Psoas muscle (tissue), 8 donors: ENCODE results near the gene GID4. TPM values are rescaled to one million over a fixed set of nuclear protein-coding genes. Genes with fewer than 3 reads are reported as not detected.
A peak's percentile ranks its signal among the peaks of the same experiment; 100 is the strongest.

Experiments
- ATAC-seq, 4 donors: fragments of 200-7000 bp; cut with Tn5 transposase; one replicate each; pipeline ENCODE4 v1.9.1; 2020; ENCODE audit warnings: moderate library complexity in 3 of 4, mild to moderate bottlenecking in 2 of 4
- DNase-seq, 2 donors: peaks; one replicate each; pipeline ENCODE4 v3.0.0-alpha.2; 2020
- H3K27ac ChIP-seq: fragments of 200-600 bp; one replicate; pipeline ENCODE4 v1.8.0; 2022
- H3K27me3 ChIP-seq, 3 donors: fragments of 200-600 bp in 1 of 3; one replicate each; pipeline versions ENCODE4 v1.6.1 to v1.8.0; 2013 to 2022; ENCODE audit warnings: low read length in 2 of 3, mild to moderate bottlenecking in 2 of 3, moderate library complexity in 1 of 3; ENCODE audit not compliant: insufficient read depth in 3 of 3
- H3K36me3 ChIP-seq, 2 donors: fragments of 200-600 bp in 1 of 2; one replicate each; pipeline versions ENCODE4 v1.6.1 to v1.8.0; 2013 to 2022; ENCODE audit warnings: low read depth in 1 of 2, mild to moderate bottlenecking in 1 of 2, moderate library complexity in 1 of 2; ENCODE audit not compliant: insufficient read depth in 1 of 2
- H3K4me1 ChIP-seq: fragments of 200-600 bp; one replicate; pipeline ENCODE4 v1.8.0; 2022
- H3K4me3 ChIP-seq: fragments of 200-600 bp; one replicate; pipeline ENCODE4 v1.8.0; 2022; ENCODE audit warnings: mild to moderate bottlenecking
- H3K9me3 ChIP-seq: fragments of 200-600 bp; one replicate; pipeline ENCODE4 v1.8.0; 2022
- CTCF ChIP-seq: fragments of 200-600 bp; IDR thresholded peaks from one replicate; pipeline ENCODE4 v1.8.0; 2022; ENCODE audit warnings: antibody characterized with exemption
- WGBS, 3 donors: extraction: QIAGEN DNeasy Blood & Tissue Kit; methylation state at CpG; one replicate each; pipeline versions ENCODE4 v1.1.6 to v1.1.7; 2013; 5-methylcytosine and 5-hydroxymethylcytosine counted together
- intact Hi-C, 2 donors: fragments of 100-400 bp; cut with DNase I; formaldehyde crosslinking; loops; one replicate each; pipeline versions ENCODE4 v1.11.0 to v1.14.2; 2022
- polyA plus RNA-seq, 3 donors: library from polyadenylated mRNA; stranded (reverse); fragments of 200-250 nt; gene quantifications; one replicate each; pipeline ENCODE4 v1.2.3, GENCODE V29; 2013
- total RNA-seq, 4 donors: library from RNA; stranded (reverse); fragmentation: NEBNext Ultra II Directional in 2 of 4; extraction: Animal tissue kit (Norgen Biotek cat#: 25700) in 2 of 4; gene quantifications; one replicate each; pipeline versions ENCODE4 v1.2.1 to v1.2.4, GENCODE V29; 2021 to 2023
- donor health status: healthy with polysubstance abuse.
- donor health status: DM: no; HTN: no; CAD: no; lungs with moderate emphysema.
- donor health status: Bipolar disorder and iron deficiency.
- donor health status: healthy.
- donor health status: DM: yes; HTN: yes; CAD: no.
- donor health status: DM: no; HTN: no; CAD: no.
- donor health status: DM: no; HTN: no; CAD: no.
- donor health status: DM: yes; HTN: yes; CAD: no.

GID4 gene
- total and polyA plus RNA-seq, 7 donors: 10.8 to 55.2 (median 38.0) TPM

DNA sequence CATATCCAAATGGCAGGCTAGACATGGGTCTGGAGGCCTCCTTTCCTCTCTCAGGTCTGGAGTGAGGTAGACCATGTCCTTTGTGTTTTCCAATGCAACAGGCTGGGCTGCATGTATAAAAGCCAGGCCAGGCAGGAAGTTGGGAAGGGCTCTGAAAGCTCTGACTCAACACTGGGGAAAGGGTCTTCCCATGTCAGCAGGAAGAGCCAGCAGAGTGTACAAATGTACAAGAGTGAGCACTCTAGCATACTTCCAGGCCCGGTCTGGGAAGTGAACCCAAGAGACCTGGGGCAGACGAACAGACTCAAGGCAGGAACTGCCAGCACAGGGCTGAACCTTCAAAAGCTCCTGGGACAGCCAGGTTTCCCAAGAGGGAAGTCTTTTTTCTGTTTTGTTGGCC is 7.3 kb upstream of the GID4 start:
- Histone ChIP-seq H3K27me3 (no peaks in the 10 kb centered on the region), H3K36me3 (no peaks in the 10 kb centered on the region), H3K4me1 (peaks cover 43% of the 10 kb centered on the region), H3K27ac (peak overlapping the region; percentile 43), H3K9me3 (no peaks in the 10 kb centered on the region), H3K4me3 (no peak overlapping the region)
- DNase-seq (no peak), ATAC-seq (peak in 1 of 4 donors; percentile 10)
- TF ChIP-seq CTCF: no peak
- WGBS, 3 donors: 39 to 63% (median 41%) methylated on average over 2 of the region's 2 CpGs
- intact Hi-C loops: loop anchor here (2.0 to 10.0 kb wide), 10 partner anchors 40 to 347 kb away; partner anchors contain the start of genes DRC3 (in 1 of the 2), RAI1 (in 1 of the 2) and TOM1L2 (in 1 of the 2)

DNA sequence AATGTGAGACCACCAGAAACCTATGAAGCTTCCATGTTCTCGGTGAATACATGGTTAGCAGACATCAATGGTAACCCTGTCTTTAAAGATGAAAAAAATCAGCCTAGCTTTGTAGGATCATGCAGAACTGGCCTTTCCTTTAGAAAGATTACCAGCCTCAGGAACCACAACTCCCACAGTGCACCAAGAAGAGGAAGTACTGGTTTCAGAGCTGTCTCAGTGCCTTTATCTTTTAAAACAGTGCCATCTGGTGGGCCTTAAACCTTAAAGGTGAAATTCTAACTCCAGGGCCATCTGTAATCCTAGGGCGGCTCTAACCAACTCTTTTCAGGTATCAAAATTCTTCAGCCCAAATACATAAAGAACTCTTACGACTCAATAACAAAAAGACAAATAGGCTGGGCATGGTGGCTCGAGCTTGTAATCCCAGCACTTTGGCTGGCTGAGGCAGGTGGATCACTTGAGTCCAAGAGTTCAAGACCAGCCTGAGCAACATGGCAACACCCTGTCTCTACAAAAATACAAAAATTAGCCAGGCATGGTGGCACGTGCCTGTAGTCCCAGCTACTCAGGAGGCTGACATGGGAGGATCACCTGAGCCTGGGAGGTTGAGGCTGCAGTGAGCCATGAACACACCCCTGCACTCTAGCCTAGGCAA is 5.6 kb upstream of the GID4 start:
- no peak overlapping the region for H3K4me3 ChIP-seq
- peak; percentile 66 for TF ChIP-seq CTCF
- H3K36me3 ChIP-seq: no peaks in the 10 kb centered on the region
- H3K9me3 ChIP-seq: no peaks in the 10 kb centered on the region
- H3K27ac ChIP-seq: peak overlapping the region; percentile 43
- DNase-seq: no peak
- peak; percentile 85 to 89 (median 88) for ATAC-seq
- WGBS, 3 donors: 23 to 38% (median 24%) methylated on average over 5 of the region's 5 CpGs
- intact Hi-C loops: loop anchor here (2.0 to 10.0 kb wide), 11 partner anchors 41 to 353 kb away; partner anchors contain the start of genes RAI1 (in 2 of the 2), DRC3 (in 1 of the 2) and TOM1L2 (in 1 of the 2)
- no peaks in the 10 kb centered on the region for H3K27me3 ChIP-seq
- H3K4me1 ChIP-seq: peaks cover 30% of the 10 kb centered on the region

DNA sequence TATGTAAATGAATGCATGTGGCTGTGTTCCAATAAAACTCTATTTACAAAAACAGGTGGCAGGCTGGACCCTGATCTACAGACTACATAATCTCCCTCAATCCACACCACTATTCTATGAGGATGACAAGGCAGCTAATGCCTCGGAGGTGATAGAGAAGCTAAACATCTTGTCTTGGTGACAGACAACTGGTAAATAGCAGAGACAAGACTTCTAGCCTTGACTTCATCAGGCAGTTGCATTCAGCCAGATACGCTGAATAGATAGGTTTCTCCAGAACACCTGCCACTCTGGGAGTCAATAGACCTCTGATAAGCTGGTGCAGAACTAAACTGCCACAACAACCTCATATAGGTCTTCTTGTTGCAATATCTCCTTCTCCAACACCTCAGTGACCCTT is 3.5 kb upstream of the GID4 start:
- 70 to 78% (median 75%) methylated on average over 2 of the region's 2 CpGs for WGBS, 3 donors
- Histone ChIP-seq H3K4me3 (no peak overlapping the region), H3K27ac (no peak overlapping the region), H3K27me3 (no peaks in the 10 kb centered on the region), H3K4me1 (peaks cover 28% of the 10 kb centered on the region), H3K9me3 (no peaks in the 10 kb centered on the region), H3K36me3 (no peaks in the 10 kb centered on the region)
- no peak for ATAC-seq
- no peak for DNase-seq
- TF ChIP-seq CTCF: no peak
- intact Hi-C loops: loop anchor here (2.0 to 10.0 kb wide), 6 partner anchors 111 to 355 kb away; partner anchors contain the start of gene RAI1 (in 2 of the 2)

DNA sequence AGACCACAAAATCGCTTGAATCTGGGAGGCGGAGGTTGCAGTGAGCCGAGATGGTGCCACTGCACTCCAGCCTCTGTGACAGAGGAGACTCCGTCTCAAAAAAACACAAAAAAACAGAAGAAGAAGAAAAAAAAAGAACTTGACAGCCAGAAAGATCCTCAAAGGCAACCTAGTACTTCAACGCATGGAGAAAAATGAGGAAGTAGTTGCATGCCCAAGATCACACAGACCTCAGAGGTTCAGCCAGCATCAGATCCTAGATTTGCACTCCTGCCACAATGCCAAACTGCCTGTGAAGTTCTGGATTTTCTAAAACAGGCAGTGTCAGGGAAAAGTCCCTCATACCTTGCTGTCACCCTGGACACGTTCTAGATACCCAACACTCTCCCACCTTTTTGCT is 1.7 kb upstream of the GID4 start:
- ATAC-seq (no peak), DNase-seq (no peak)
- no peak for TF ChIP-seq CTCF
- Histone ChIP-seq H3K27ac (no peak overlapping the region), H3K4me1 (peaks cover 36% of the 10 kb centered on the region), H3K9me3 (no peaks in the 10 kb centered on the region), H3K36me3 (no peaks in the 10 kb centered on the region), H3K4me3 (no peak overlapping the region), H3K27me3 (no peaks in the 10 kb centered on the region)
- intact Hi-C loops: loop anchor here (5.0 to 10.0 kb wide), 5 partner anchors 113 to 353 kb away; partner anchors contain the start of gene RAI1 (in 1 of the 2)
- WGBS, 3 donors: 73 to 90% (median 82%) methylated on average over 6 of the region's 6 CpGs
